Fibroblast of skin of right quadriceps (primary cell): ENCODE results near the gene CROCC2.

Experiments
- DNase-seq: peaks from one replicate; pipeline ENCODE4 v3.0.0-alpha.2; 2013

CROCC2 gene

GRCh38 chr2:241005569-241005968 is 99.4 kb downstream of the CROCC2 start:
- no peak for DNase-seq

DNA sequence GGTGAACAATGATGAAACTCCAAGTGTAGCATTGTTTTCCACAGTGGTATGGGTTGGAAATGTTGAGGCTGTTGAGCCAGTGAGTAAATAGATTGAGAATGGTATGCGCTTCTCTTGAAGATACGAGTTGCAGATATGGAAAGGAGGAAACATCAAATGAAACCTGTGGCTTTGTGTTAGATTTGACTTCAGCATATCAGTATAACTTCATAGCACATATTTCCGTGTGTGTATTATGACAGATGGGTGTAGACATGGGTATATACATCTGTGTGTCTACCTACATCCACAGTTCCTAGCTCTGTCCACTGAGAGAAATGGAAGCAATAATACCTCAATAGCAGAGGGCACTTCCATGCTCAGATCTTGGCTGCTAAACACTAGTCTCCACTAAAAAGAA is 100.3 kb downstream of the CROCC2 start:
- DNase-seq = no peak

DNA sequence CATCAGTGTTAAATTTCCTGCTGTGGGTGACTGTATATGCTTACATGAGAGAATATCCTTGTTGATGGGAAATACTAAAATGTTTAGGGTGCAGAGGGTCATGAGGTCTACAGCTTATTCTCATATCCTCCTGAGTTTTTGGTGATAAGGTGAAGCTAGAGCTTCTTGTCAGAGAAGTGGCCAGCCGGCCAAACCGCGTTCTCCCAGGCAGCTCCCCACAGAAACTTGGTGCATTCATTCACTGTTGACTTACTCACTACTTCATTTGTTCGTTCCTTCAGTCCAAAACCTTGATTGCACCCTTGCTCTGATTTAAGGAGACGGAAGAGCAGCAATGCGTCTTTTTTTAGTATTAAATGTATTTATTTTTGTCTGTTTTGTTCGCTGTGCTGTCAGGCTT is 101.0 kb downstream of the CROCC2 start:
- DNase-seq = no peak

DNA sequence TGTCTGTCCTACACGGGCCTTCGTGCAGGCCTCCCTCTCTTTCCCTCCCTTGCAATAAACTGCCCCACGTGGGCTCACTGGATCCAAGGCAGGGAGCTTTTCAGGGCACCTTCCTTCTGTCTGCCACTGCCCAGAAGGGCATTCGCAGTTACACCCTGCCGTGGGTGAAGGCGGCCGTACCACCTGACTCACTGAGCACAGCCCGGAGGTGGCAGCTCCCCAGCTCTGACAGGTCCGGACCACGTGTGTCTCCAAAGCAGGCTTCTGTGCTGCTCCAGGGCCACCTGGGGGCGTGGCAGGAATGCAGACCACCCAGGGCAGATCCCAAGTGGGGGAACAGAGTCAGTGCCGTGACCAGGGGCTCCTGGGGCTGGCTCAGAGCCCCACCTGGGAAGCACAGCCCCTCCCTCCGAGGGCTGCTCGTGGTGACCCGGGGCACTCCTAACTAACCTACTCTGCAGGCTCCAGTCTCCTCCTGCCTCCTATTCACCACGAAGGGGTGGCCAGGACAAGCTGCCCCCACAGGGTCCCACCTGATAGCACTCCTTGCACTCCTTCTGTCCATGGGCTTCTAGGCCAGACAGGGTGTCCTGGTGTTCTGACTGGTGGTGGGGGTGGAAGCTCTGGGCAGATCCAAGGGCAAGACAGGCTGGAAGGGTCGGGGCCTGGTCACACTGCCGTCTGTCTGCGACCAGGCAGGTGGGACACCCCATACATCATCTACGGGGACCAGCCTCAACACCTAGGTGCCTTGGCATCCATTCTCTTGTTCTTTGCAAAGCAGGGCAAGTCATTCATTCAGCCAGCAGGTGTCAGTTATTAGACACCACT is 102.0 kb downstream of the CROCC2 start:
- no peak for DNase-seq

GRCh38 chr2:241008711-241009121 is 102.6 kb downstream of the CROCC2 start:
- no peak for DNase-seq

- no peak for DNase-seq
These were observed 103.1 kb downstream of the CROCC2 start for GRCh38 chr2:241009191-241009590.

GRCh38 chr2:241009601-241010530 is 103.7 kb downstream of the CROCC2 start:
- peak; percentile 83 for DNase-seq

- no peak for DNase-seq
These were observed 104.6 kb downstream of the CROCC2 start for GRCh38 chr2:241010531-241011295.

- DNase-seq = no peak
These were observed 105.1 kb downstream of the CROCC2 start for GRCh38 chr2:241011296-241011600.

DNA sequence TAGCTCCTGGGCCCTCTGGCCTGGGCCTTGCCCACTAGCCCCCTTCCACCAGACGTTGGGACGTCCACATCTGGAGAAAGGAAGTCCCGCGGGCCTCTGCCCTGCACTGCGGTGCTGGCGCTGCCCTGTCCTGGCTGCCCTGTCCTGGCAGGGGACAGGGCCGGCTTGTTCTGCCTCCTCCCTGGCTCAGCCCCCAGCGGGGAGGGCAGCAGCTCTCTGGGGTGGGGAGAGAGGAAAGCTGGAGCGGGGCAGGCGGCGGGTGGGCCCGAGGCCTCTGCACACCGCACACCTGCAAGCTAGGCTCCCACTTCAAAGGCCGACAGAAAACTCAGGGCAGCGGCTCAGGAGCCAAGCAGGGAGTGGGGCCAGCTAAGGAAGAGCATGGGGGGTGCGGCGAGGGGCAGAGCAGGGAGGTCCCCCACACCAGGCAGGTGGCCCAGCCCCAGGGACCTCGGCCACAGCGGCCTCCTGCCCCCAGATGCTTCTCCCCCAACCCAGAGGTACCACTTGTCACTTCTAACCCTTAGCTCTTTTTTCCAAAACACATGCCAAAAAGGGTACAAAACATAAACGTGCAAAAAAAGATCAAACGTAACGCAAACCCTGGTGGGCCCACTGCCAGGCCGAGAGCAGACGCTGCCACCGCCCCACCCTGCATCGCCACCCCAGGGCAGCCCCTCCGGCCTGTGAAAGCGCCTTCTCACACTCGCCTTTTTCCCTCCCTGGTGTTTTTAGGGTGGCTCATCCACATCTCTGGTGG is 105.8 kb downstream of the CROCC2 start:
- no peak for DNase-seq

- DNase-seq = no peak
These were observed 108.1 kb downstream of the CROCC2 start for GRCh38 chr2:241014224-241014623.

GRCh38 chr2:241014764-241015163 is 108.6 kb downstream of the CROCC2 start:
- no peak for DNase-seq

GRCh38 chr2:241015439-241015838 is 109.3 kb downstream of the CROCC2 start:
- DNase-seq = no peak

GRCh38 chr2:241017228-241017940 is 111.2 kb downstream of the CROCC2 start:
- DNase-seq = no peak

- no peak for DNase-seq
These were observed 112.1 kb downstream of the CROCC2 start for GRCh38 chr2:241018051-241018891.

GRCh38 chr2:241019441-241020139 is 113.5 kb downstream of the CROCC2 start:
- DNase-seq = no peak

- no peak for DNase-seq
These were observed 114.1 kb downstream of the CROCC2 start for GRCh38 chr2:241020201-241020600.

- DNase-seq = no peak
These were observed 114.6 kb downstream of the CROCC2 start for GRCh38 chr2:241020629-241021190.

DNA sequence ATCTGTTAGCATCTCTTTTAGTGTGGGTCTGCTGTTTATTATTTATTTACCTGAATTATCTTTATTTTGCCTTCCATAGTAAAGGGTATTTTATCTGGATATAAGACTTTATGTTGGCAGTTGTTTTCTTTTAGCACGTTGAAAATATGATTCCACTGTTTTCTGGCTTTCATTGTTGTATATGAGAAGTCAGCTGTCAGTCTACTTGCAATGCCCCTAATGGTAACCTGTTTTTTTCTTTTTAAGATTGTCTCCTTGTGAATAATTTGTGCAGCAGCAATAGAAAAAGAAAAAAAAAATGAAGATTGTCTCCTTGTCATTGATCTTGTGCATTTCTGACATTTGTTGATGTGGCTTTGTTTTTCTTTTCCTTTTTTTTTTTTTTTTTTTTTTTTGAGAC is 119.5 kb downstream of the CROCC2 start:
- DNase-seq = no peak
